Measurements from ENCODE around the gene KRT16.

DNA sequence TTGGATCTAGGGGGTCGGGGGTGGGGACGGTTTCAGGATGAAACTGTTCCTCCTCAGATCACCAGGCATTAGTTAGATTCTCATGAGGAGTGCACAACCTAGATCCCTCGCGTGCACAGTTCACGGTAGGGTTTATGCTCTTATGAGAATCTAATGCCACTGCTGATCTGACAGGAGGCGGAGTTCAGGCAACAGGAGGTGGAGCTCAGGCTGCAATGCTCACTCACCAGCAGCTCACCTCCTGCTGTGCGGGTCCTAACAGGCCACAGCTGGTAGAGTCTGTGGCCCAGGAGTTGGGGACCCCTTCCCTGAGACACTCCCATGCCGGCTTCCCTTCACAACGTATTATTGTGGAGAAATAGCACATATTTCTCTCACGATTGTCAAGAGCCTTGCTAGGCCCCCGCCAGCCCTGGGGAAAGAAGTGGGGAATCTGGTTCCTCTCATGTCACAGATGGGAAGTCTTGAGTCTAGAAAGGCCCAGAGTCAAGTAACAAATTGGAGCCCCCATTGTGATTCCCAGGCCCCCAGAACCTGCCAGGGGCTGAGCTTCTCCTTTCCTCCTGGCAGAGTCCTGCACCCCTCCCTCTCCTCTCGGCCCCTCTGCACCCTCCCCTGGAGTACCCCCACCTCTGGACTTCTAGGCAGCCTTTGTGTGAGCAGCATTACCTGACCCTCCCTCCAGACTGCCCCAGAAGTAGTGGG, 19.8 kb downstream of the KRT16 start:
- TF ChIP-seq, protein P1, sequence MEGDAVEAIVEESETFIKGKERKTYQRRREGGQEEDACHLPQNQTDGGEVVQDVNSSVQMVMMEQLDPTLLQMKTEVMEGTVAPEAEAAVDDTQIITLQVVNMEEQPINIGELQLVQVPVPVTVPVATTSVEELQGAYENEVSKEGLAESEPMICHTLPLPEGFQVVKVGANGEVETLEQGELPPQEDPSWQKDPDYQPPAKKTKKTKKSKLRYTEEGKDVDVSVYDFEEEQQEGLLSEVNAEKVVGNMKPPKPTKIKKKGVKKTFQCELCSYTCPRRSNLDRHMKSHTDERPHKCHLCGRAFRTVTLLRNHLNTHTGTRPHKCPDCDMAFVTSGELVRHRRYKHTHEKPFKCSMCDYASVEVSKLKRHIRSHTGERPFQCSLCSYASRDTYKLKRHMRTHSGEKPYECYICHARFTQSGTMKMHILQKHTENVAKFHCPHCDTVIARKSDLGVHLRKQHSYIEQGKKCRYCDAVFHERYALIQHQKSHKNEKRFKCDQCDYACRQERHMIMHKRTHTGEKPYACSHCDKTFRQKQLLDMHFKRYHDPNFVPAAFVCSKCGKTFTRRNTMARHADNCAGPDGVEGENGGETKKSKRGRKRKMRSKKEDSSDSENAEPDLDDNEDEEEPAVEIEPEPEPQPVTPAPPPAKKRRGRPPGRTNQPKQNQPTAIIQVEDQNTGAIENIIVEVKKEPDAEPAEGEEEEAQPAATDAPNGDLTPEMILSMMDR (IDR thresholded peaks at IDR 0.05; ENCODE audit: borderline replicate concordance, extremely low read depth, low read length, poor library complexity, severe bottlenecking) = no peak
- TF ChIP-seq EZH2 (IDR thresholded peaks at IDR 0.05; ENCODE audit: borderline replicate concordance, low read depth, low read length, severe bottlenecking) = no peak
